Dermis microvascular lymphatic vessel endothelial cell (primary cell): Measurements from ENCODE around the gene TGIF2LY. TPM values are rescaled to one million over a fixed set of nuclear protein-coding genes. Genes with fewer than 3 reads are reported as not detected.
"Not testable (repeated sequence)": the region's sequence is repeated elsewhere in the genome, so short reads cannot be mapped to it uniquely, and the experiment has no call there.

Source experiments
- DNase-seq, 2 donors: peaks; one replicate each; pipeline versions ENCODE4 v3.0.0 to v3.0.0-alpha.2; 2010; ENCODE audit warnings: low read depth in 2 of 2
- total RNA-seq: library from RNA; depleted of rRNA; stranded (reverse); fragments of >200 nt; gene quantifications from 2 replicates; pipeline ENCODE4 v1.2.1, GENCODE V29; 2014

TGIF2LY gene
- not detected in 2 replicates for total RNA-seq

- not testable (repeated sequence) for DNase-seq
Observed at GRCh38 chrY:3578767-3579166, at the start of gene TGIF2LY. Gene TGIF2LY, plus strand, starts transcription at chrY:3579067. Its CDS starts 178 bp downstream, at chrY:3579245.
